ENCODE results near the gene CAMK2D. TPM values are rescaled to one million over a fixed set of nuclear protein-coding genes. Genes with fewer than 3 reads are reported as not detected.

The CAMK2D gene
- total and polyA plus RNA-seq, 8 donors, result 4.0 to 23.1 (median 9.8) TPM

DNA sequence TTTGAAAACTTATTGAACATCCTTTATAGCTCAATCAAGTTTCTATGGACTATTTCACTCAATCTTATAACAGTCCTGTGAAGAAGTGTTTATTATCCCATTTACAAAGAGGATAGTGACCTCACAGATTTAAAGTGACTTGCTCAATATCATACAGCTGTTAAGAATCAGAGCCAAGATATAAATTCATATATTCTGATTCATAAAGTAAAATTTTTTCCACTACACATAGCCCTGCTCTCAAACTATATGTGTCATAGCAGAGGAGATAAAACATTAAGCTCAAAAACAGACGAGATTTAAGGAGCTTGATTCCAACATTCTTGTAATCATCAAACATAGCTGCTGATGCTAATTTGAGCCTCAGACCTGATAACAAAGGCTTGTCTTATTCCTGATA is 226.8 kb downstream of the CAMK2D start:
- H3K4me3 ChIP-seq, result no peak overlapping the region

DNA sequence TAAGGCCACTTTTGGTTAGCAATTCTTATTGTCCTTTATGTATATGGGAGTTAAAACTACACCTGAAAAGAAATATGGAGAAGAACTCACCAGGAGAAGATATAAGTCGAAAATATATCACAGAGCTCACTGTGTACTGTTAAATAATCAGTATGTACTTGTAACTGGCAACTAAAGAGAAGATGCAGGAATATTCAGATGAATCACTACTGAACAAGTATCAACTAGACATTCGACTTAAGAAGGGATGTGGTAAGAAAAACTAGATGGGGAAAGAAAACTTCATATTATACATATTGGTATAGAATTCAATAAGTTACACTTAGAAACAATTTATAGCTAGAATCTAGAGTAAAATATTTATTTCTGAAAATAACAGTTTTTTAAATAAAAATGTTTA is 230.0 kb downstream of the CAMK2D start:
- ATAC-seq (no peak), FAIRE-seq (no peak), DNase-seq (no peak)
- Histone ChIP-seq H3K4me3 (no peak overlapping the region), H3K9me3 (no peaks in the 10 kb centered on the region), H3K27me3 (no peaks in the 10 kb centered on the region), H3K36me3 (no peaks in the 10 kb centered on the region), H3K27ac (no peak overlapping the region), H3K4me1 (no peaks in the 10 kb centered on the region)
- TF ChIP-seq, protein P1, sequence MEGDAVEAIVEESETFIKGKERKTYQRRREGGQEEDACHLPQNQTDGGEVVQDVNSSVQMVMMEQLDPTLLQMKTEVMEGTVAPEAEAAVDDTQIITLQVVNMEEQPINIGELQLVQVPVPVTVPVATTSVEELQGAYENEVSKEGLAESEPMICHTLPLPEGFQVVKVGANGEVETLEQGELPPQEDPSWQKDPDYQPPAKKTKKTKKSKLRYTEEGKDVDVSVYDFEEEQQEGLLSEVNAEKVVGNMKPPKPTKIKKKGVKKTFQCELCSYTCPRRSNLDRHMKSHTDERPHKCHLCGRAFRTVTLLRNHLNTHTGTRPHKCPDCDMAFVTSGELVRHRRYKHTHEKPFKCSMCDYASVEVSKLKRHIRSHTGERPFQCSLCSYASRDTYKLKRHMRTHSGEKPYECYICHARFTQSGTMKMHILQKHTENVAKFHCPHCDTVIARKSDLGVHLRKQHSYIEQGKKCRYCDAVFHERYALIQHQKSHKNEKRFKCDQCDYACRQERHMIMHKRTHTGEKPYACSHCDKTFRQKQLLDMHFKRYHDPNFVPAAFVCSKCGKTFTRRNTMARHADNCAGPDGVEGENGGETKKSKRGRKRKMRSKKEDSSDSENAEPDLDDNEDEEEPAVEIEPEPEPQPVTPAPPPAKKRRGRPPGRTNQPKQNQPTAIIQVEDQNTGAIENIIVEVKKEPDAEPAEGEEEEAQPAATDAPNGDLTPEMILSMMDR (IDR thresholded peaks at IDR 0.05), result no peak
- intact Hi-C loops (cut with DNase I), result no loop called here
- 84 to 85% methylated on average over 2 of the region's 2 CpGs for WGBS, 2 donors

More for the DNA sequence above, 226.8 kb downstream of the CAMK2D start:
- no peak for FAIRE-seq
- 40 to 48% methylated on average over 1 of the region's 1 CpG for WGBS, 2 donors
- intact Hi-C loops (cut with DNase I), result no loop called here
- H3K4me1 ChIP-seq, result peaks cover 0 to 13% (median 5%) of the 10 kb centered on the region in 3 donors
- no peak for ATAC-seq
- no peak for DNase-seq
- H3K9me3 ChIP-seq, result no peaks in the 10 kb centered on the region
- H3K36me3 ChIP-seq, result no peaks in the 10 kb centered on the region
- H3K27me3 ChIP-seq, result no peaks in the 10 kb centered on the region
- TF ChIP-seq, protein P1 (IDR thresholded peaks at IDR 0.05), result no peak
- H3K27ac ChIP-seq, result no peak overlapping the region

DNA sequence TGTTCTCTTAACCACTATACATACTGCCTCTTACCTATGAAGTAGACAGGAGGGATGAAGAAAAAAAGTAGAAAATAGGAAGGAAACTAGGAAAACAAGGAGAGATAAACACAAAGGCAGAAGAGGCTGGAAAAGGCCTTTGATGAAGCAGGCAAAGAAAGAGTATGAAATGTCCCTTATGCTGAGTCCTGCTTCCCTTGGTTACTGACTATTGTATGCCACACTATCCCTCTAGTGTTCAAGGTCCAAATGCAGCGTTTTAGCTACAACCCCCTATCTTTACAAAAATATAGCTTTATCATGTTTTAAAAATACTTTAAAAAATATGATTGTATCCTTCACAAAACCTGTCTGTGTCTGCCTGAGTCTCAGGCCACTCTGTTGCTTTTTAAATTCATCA is 233.1 kb downstream of the CAMK2D start:
- Histone ChIP-seq H3K36me3 (no peaks in the 10 kb centered on the region), H3K4me3 (no peak overlapping the region), H3K27ac (no peak overlapping the region), H3K27me3 (no peaks in the 10 kb centered on the region), H3K9me3 (no peaks in the 10 kb centered on the region), H3K4me1 (no peaks in the 10 kb centered on the region)
- TF ChIP-seq, protein P1 (IDR thresholded peaks at IDR 0.05), result no peak
- ATAC-seq, result no peak
- intact Hi-C loops (cut with DNase I), result no loop called here
- no peak for FAIRE-seq
- no peak for DNase-seq
- WGBS, 2 donors, result 39 to 64% methylated on average over 1 of the region's 1 CpG

DNA sequence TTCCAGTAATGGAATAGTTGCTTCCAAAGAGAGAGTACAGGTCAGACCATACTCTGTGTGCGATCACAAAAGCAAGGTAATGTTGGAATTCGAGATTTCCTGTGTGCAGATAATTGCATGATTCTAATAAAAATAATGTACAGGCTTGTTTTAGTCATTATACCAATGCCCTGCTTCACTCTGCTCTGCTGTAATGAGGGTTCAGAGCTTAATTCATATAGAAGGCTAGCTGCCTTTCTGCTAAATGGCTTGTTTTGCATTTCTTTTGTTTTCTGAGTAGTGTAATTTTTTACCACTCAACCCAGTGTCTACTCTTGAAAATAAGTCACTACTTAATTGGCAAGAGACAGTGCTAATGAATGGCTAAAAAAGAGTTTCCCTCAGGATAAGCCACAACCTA is 236.0 kb downstream of the CAMK2D start:
- Histone ChIP-seq H3K9me3 (no peaks in the 10 kb centered on the region), H3K4me1 (no peaks in the 10 kb centered on the region), H3K4me3 (no peak overlapping the region), H3K27ac (no peak overlapping the region), H3K36me3 (no peaks in the 10 kb centered on the region), H3K27me3 (no peaks in the 10 kb centered on the region)
- TF ChIP-seq, protein P1 (IDR thresholded peaks at IDR 0.05), result no peak
- FAIRE-seq, result no peak
- ATAC-seq, result no peak
- 91 to 94% methylated on average over 2 of the region's 2 CpGs for WGBS, 2 donors
- intact Hi-C loops (cut with DNase I), result no loop called here
- DNase-seq, result no peak

DNA sequence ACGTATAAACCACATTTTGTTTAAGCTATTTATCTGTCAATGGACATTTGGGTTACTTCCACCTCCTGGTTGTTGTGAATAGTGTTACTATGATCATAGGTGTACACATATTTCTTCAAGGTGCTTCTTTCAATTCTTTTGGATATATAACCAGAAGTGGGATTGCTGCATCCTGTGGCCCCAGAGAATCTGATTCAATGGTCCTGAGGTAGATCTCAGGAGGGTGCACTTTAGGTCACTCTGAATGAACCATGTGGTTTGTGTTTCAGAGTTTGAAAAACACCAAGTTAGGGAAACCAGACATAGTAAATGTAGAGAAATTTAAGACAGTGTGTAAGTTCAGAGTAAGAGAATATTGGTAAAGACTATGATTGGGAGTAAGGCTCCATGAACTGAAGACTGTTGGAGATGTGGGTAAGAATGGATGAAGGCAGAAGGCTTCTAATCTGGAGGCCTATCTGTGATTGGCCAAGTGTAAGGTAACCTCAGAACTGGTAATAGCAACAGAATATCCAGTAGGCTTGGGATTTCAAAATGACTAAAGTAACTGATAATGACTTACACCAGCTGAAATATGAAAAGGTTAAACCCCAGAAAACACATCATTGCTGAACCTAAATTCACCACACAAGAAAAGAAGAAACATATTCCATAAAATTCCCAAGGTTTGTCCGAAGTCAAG is 236.9 kb downstream of the CAMK2D start:
- Histone ChIP-seq H3K9me3 (no peaks in the 10 kb centered on the region), H3K4me1 (no peaks in the 10 kb centered on the region), H3K27me3 (no peaks in the 10 kb centered on the region), H3K27ac (no peak overlapping the region), H3K36me3 (no peaks in the 10 kb centered on the region), H3K4me3 (no peak overlapping the region)
- intact Hi-C loops (cut with DNase I), result no loop called here
- WGBS, 2 donors, result 95 to 98% methylated on average over 2 of the region's 2 CpGs
- FAIRE-seq, result no peak
- ATAC-seq, result no peak
- TF ChIP-seq, protein P1 (IDR thresholded peaks at IDR 0.05), result no peak
- no peak for DNase-seq
